ENCODE measurements around the gene VGLL4. TPM values are rescaled to one million over a fixed set of nuclear protein-coding genes. Genes with fewer than 3 reads are reported as not detected.

VGLL4 gene
- total RNA-seq, 4 donors from 2014 or later, result 79.3 to 144 (median 143) TPM

- TF ChIP-seq POLR2A (IDR thresholded peaks at IDR 0.05), result no peak
- TF ChIP-seq CTCF (IDR thresholded peaks at IDR 0.05), result no peak
- no peaks in the 10 kb centered on the region for H3K36me3 ChIP-seq
- intact Hi-C loops (cut with DNase I; ENCODE audit: low total_unique reads), result no loop called here
- H3K4me3 ChIP-seq, result no peak overlapping the region
- no peaks in the 10 kb centered on the region for H3K9me3 ChIP-seq
- no peaks in the 10 kb centered on the region for H3K27me3 ChIP-seq
- peaks cover 4% of the 10 kb centered on the region in 2 donors for H3K4me1 ChIP-seq
- peak overlapping the region; percentile 82 to 94 for H3K27ac ChIP-seq
- DNase-seq, result peak; percentile 60 to 65
Measured at GRCh38 chr3:11523572-11524101, 120.1 kb downstream of the VGLL4 start.

GRCh38 chr3:11522953-11523571, 120.7 kb downstream of the VGLL4 start:
- DNase-seq, result peak; percentile 57 to 63
- Histone ChIP-seq H3K9me3 (no peaks in the 10 kb centered on the region), H3K27me3 (no peaks in the 10 kb centered on the region), H3K27ac (peak overlapping the region; percentile 82 to 94), H3K4me3 (no peak overlapping the region), H3K36me3 (no peaks in the 10 kb centered on the region), H3K4me1 (peaks cover 4% of the 10 kb centered on the region in 2 donors)
- intact Hi-C loops (cut with DNase I; ENCODE audit: low total_unique reads), result no loop called here
- TF ChIP-seq POLR2A (IDR thresholded peaks at IDR 0.05) (no peak), CTCF (IDR thresholded peaks at IDR 0.05) (no peak)

- no peaks in the 10 kb centered on the region for H3K36me3 ChIP-seq
- peaks cover 4% of the 10 kb centered on the region in 2 donors for H3K4me1 ChIP-seq
- no peaks in the 10 kb centered on the region for H3K27me3 ChIP-seq
- intact Hi-C loops (cut with DNase I; ENCODE audit: low total_unique reads), result no loop called here
- H3K4me3 ChIP-seq, result no peak overlapping the region
- no peaks in the 10 kb centered on the region for H3K9me3 ChIP-seq
- DNase-seq, result no peak
- H3K27ac ChIP-seq, result peak overlapping the region; percentile 82 to 94
- TF ChIP-seq CTCF (IDR thresholded peaks at IDR 0.05), result no peak
- TF ChIP-seq POLR2A (IDR thresholded peaks at IDR 0.05), result no peak
Measured at GRCh38 chr3:11522398-11522715, 121.4 kb downstream of the VGLL4 start.

GRCh38 chr3:11521167-11521566, 122.5 kb downstream of the VGLL4 start:
- H3K36me3 ChIP-seq, result no peaks in the 10 kb centered on the region
- no peaks in the 10 kb centered on the region for H3K9me3 ChIP-seq
- intact Hi-C loops (cut with DNase I; ENCODE audit: low total_unique reads), result no loop called here
- TF ChIP-seq POLR2A (IDR thresholded peaks at IDR 0.05) (no peak), CTCF (IDR thresholded peaks at IDR 0.05) (no peak)
- no peak for DNase-seq
- H3K4me1 ChIP-seq, result peaks cover 4% of the 10 kb centered on the region in 2 donors
- no peak overlapping the region for H3K4me3 ChIP-seq
- H3K27me3 ChIP-seq, result no peaks in the 10 kb centered on the region
- H3K27ac ChIP-seq, result peak overlapping the region; percentile 71 to 87

- H3K4me3 ChIP-seq, result no peak overlapping the region
- H3K27me3 ChIP-seq, result no peaks in the 10 kb centered on the region
- no peak for TF ChIP-seq CTCF (IDR thresholded peaks at IDR 0.05)
- peak overlapping the region; percentile 71 to 87 for H3K27ac ChIP-seq
- H3K4me1 ChIP-seq, result peaks cover 0 to 1% of the 10 kb centered on the region in 2 donors
- no peaks in the 10 kb centered on the region for H3K9me3 ChIP-seq
- intact Hi-C loops (cut with DNase I; ENCODE audit: low total_unique reads), result no loop called here
- no peaks in the 10 kb centered on the region for H3K36me3 ChIP-seq
- no peak for DNase-seq
Measured at GRCh38 chr3:11517601-11518000, 126.1 kb downstream of the VGLL4 start.
